Stimulated activated naive B cell treated with anti-CD40 and anti-IgM and Interleukin-4, amounts not matched to agents 10 μg/mL and 1 μg/mL and 100 μg/mL, for 72 hours (primary cell): ENCODE data around the gene CT47C1.

ENCODE experiments used
- ATAC-seq, 2 donors: fragments of 150-1000 bp; cut with Tn5 transposase; replicated peaks; 2 replicates each; pipeline ENCODE4 v1.10.0; 2021; ENCODE audit warnings: moderate library complexity in 1 of 2
- DNase-seq: peaks from one replicate; pipeline ENCODE4 v3.0.0; 2021
- H3K27ac Mint-ChIP-seq: one replicate; pipeline ENCODE4 v1.8.0; 2022; ENCODE audit warnings: mild to moderate bottlenecking, mixed read lengths
- H3K27me3 Mint-ChIP-seq, 2 donors: one replicate each; pipeline ENCODE4 v1.8.0; 2022; ENCODE audit warnings: mixed read lengths in 2 of 2
- H3K36me3 Mint-ChIP-seq, 2 donors: one replicate each; pipeline ENCODE4 v1.8.0; 2022; ENCODE audit warnings: mixed read lengths in 2 of 2, mild to moderate bottlenecking in 1 of 2
- H3K4me1 Mint-ChIP-seq, 2 donors: one replicate each; pipeline ENCODE4 v1.8.0; 2022; ENCODE audit warnings: mixed read lengths in 2 of 2, mild to moderate bottlenecking in 1 of 2
- H3K4me3 Mint-ChIP-seq, 2 donors: one replicate each; pipeline ENCODE4 v1.8.0; 2022; ENCODE audit warnings: mild to moderate bottlenecking in 2 of 2, mixed read lengths in 2 of 2, moderate library complexity in 1 of 2
- H3K9me3 Mint-ChIP-seq, 2 donors: one replicate each; pipeline ENCODE4 v1.8.0; 2022; ENCODE audit warnings: mixed read lengths in 2 of 2, mild to moderate bottlenecking in 1 of 2

Gene CT47C1

GRCh38 chrX:119093991-119094735 lies 21.4 kb downstream of the CT47C1 start:
- H3K9me3 Mint-ChIP-seq: no peaks in the 10 kb centered on the region

DNA sequence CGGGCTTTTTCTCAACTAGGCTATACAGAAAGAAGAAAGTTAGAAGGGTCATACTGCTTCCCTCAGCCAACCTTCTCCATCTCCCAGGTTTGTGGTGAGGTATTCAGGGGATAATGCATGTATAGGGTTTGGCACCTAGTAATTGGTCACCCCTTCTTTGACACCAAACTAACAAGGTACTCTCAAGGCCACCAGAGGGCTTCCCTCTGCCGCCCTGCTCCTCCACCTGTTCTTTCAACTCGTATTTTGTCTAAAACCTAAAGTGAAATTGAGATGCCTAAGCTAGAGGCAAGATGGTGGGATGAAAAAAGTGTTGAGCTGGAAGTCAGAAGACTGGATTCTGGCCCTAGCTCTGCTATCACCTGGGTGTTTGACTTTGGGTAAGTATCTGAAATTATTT lies 22.0 kb downstream of the CT47C1 start:
- H3K36me3 Mint-ChIP-seq: no peaks in the 10 kb centered on the region
- H3K27ac Mint-ChIP-seq: no peak overlapping the region
- peaks cover under 1% of the 10 kb centered on the region in 2 donors for H3K4me1 Mint-ChIP-seq
- peaks cover 0 to 25% of the 10 kb centered on the region in 2 donors for H3K27me3 Mint-ChIP-seq
- ATAC-seq (no peak), DNase-seq (no peak)
- no peaks in the 10 kb centered on the region for H3K9me3 Mint-ChIP-seq
- H3K4me3 Mint-ChIP-seq: no peak overlapping the region

More at GRCh38 chrX:119093991-119094735, 21.4 kb downstream of the CT47C1 start:
- Mint-ChIP-seq H3K27me3 (peaks cover 0 to 20% of the 10 kb centered on the region in 2 donors), H3K36me3 (no peaks in the 10 kb centered on the region), H3K27ac (no peak overlapping the region), H3K4me1 (peaks cover 5 to 7% of the 10 kb centered on the region in 2 donors), H3K4me3 (no peak overlapping the region)
- no peak for ATAC-seq
- no peak for DNase-seq

- no peak for ATAC-seq
- no peak for DNase-seq
- no peak overlapping the region for H3K4me3 Mint-ChIP-seq
- no peak overlapping the region for H3K27ac Mint-ChIP-seq
- peaks cover 0 to 25% of the 10 kb centered on the region in 2 donors for H3K27me3 Mint-ChIP-seq
- H3K36me3 Mint-ChIP-seq: no peaks in the 10 kb centered on the region
- no peaks in the 10 kb centered on the region for H3K9me3 Mint-ChIP-seq
- H3K4me1 Mint-ChIP-seq: no peaks in the 10 kb centered on the region
These were observed 23.1 kb downstream of the CT47C1 start for GRCh38 chrX:119095936-119096335.

DNA sequence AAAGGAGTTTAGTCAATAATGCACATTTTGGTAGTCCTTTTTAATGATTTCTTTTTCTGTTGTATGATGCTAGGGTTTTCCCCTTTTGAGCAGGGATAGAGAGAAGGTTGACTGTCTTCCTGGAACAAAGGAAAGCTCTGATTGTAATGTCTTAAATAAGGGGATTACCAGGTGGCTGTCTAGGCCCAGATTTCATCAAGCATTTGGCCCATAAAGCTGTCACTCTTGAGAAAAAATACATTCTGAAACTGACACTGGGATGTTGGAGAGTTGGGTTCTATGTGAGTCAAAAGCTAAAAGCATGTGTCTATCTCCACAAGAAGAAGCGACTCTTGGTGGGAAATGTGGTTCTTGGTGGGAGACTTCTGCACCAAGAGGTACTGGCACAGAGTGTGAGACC lies 28.4 kb downstream of the CT47C1 start:
- H3K9me3 Mint-ChIP-seq: no peaks in the 10 kb centered on the region
- peaks cover 15 to 30% of the 10 kb centered on the region in 2 donors for H3K27me3 Mint-ChIP-seq
- no peaks in the 10 kb centered on the region for H3K4me1 Mint-ChIP-seq
- H3K27ac Mint-ChIP-seq: no peak overlapping the region
- DNase-seq (no peak), ATAC-seq (no peak)
- no peaks in the 10 kb centered on the region for H3K36me3 Mint-ChIP-seq
- H3K4me3 Mint-ChIP-seq: no peak overlapping the region

DNA sequence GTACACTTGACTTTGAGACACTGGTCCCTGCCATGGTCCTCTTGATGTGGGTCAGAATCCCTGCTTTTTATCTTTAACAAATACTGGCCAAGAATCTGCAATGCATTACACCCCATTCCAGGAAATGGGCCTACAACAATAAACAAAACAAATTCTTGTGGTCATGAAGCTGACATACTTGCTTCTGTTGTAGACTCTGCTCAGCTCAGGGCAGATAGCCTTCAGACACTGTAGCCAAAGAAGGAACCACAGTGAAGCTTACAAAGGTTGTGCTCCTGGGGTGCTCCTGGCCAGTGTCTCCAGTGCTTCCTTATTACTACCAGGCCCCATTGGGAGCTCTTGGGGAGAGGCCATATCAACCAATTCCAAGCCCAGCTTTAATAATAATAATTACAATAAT lies 33.0 kb downstream of the CT47C1 start:
- Mint-ChIP-seq H3K9me3 (no peaks in the 10 kb centered on the region), H3K4me1 (no peaks in the 10 kb centered on the region), H3K27me3 (peaks cover 15 to 20% of the 10 kb centered on the region in 2 donors), H3K36me3 (no peaks in the 10 kb centered on the region), H3K27ac (no peak overlapping the region), H3K4me3 (no peak overlapping the region)
- no peak for ATAC-seq
- no peak for DNase-seq

GRCh38 chrX:119107206-119107605 lies 34.4 kb downstream of the CT47C1 start:
- no peak for ATAC-seq
- Mint-ChIP-seq H3K36me3 (no peaks in the 10 kb centered on the region), H3K27ac (no peak overlapping the region), H3K9me3 (no peaks in the 10 kb centered on the region), H3K4me1 (no peaks in the 10 kb centered on the region), H3K27me3 (peaks cover 15 to 20% of the 10 kb centered on the region in 2 donors), H3K4me3 (no peak overlapping the region)
- no peak for DNase-seq

DNA sequence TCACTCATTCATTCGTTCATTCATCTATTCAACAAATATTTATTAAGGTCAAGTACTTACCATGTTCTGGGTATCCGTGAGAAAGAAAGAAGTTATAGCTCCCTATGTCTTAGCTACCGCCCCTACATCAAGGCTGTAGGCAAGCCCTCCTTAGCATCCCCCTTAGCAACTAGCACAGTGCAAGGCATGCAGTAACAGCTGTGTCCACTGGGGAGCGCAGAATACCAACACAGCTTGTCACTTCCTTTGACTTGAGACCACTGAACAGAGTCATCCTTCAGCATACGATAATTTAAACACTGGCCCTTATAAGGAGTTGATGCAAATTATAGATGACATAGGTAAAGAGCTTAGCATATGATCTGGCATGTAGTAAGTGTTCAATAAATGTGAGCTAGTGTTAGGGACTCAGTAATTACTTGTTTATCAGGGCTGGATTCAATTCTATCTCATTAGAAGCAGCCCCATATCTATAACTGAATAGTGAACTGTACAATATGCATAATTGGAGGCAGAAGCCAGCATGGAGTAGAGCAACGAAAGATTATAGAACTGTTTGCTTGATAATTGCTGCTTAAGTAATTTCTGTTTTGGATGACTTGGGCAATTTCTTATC lies 46.1 kb downstream of the CT47C1 start:
- peak; percentile 23 for DNase-seq

GRCh38 chrX:119121341-119121740 lies 48.5 kb downstream of the CT47C1 start:
- Mint-ChIP-seq H3K27ac (no peak overlapping the region), H3K4me3 (no peak overlapping the region), H3K9me3 (no peaks in the 10 kb centered on the region), H3K4me1 (peaks cover 0 to 5% of the 10 kb centered on the region in 2 donors), H3K27me3 (peaks cover 3 to 14% of the 10 kb centered on the region in 2 donors), H3K36me3 (no peaks in the 10 kb centered on the region)
- ATAC-seq: no peak
- DNase-seq: no peak

More for the DNA sequence above, 46.1 kb downstream of the CT47C1 start:
- H3K4me3 Mint-ChIP-seq: no peak overlapping the region
- H3K27ac Mint-ChIP-seq: no peak overlapping the region
- H3K9me3 Mint-ChIP-seq: no peaks in the 10 kb centered on the region
- ATAC-seq: peak; percentile 84 to 90
- H3K36me3 Mint-ChIP-seq: no peaks in the 10 kb centered on the region
- H3K27me3 Mint-ChIP-seq: peaks cover 6 to 14% of the 10 kb centered on the region in 2 donors
- H3K4me1 Mint-ChIP-seq: peaks cover 0 to 5% of the 10 kb centered on the region in 2 donors
